Activated CD8-positive, alpha-beta memory T cell treated with anti-CD3 and anti-CD28 coated beads, Interleukin-2, amount 10 ng/mL, durations not matched to agents 7 days and 5 days (primary cell): ENCODE data around the gene RPL3. TPM values are rescaled to one million over a fixed set of nuclear protein-coding genes. Genes with fewer than 3 reads are reported as not detected.
"Not testable (repeated sequence)": the region's sequence is repeated elsewhere in the genome, so short reads cannot be mapped to it uniquely, and the experiment has no call there.

Source experiments
- ATAC-seq: fragments of 150-1000 bp; cut with Tn5 transposase; one replicate; pipeline ENCODE4 v1.10.0; 2021; ENCODE audit warnings: moderate library complexity
- CTCF ChIA-PET: fragments of 350-600 bp; sonication (Branson Sonifier 250); formaldehyde crosslinking; loops from one replicate; lab custom pipeline; 2021; ENCODE audit warnings: antibody characterized with exemption; lab: Charles Lee
- DNase-seq: peaks from one replicate; pipeline ENCODE4 v3.0.0-alpha.2; 2020
- H3K27ac Mint-ChIP-seq: one replicate; pipeline ENCODE4 v1.8.0; 2021; ENCODE audit warnings: mild to moderate bottlenecking, mixed read lengths
- H3K27me3 Mint-ChIP-seq: one replicate; pipeline ENCODE4 v1.8.0; 2021; ENCODE audit warnings: mixed read lengths
- H3K36me3 Mint-ChIP-seq: one replicate; pipeline ENCODE4 v1.8.0; 2021; ENCODE audit warnings: mild to moderate bottlenecking, mixed read lengths
- H3K4me1 Mint-ChIP-seq: one replicate; pipeline ENCODE4 v1.8.0; 2021; ENCODE audit warnings: mixed read lengths
- H3K4me3 Mint-ChIP-seq: one replicate; pipeline ENCODE4 v1.8.0; 2021; ENCODE audit warnings: mild to moderate bottlenecking, moderate library complexity, mixed read lengths
- H3K9me3 Mint-ChIP-seq: one replicate; pipeline ENCODE4 v1.8.0; 2022; ENCODE audit warnings: low read depth, mixed read lengths
- total RNA-seq, 2 experiments: library from RNA; stranded (reverse); gene quantifications; one replicate each; pipeline ENCODE4 v1.2.3, GENCODE V29; 2021

RPL3 gene
- total RNA-seq, 2 experiments from 2014 or later: 1,571 to 1,769 TPM

GRCh38 chr22:39359659-39360195 is 40.3 kb upstream of the RPL3 start:
- CTCF ChIA-PET: interaction anchor here (0.5 to 1.8 kb wide), 2 partner anchors 16 to 194 kb away, joined by 4 read pairs; no protein-coding TSS in a partner anchor
- ATAC-seq (no peak), DNase-seq (no peak)
- H3K36me3 Mint-ChIP-seq: no peaks in the 10 kb centered on the region
- H3K27me3 Mint-ChIP-seq: no peaks in the 10 kb centered on the region
- H3K4me3 Mint-ChIP-seq: no peak overlapping the region
- no peak overlapping the region for H3K27ac Mint-ChIP-seq
- no peaks in the 10 kb centered on the region for H3K9me3 Mint-ChIP-seq
- no peaks in the 10 kb centered on the region for H3K4me1 Mint-ChIP-seq

GRCh38 chr22:39358197-39358596 is 38.8 kb upstream of the RPL3 start:
- ATAC-seq, H3K9me3 Mint-ChIP-seq, H3K4me1 Mint-ChIP-seq, H3K27ac Mint-ChIP-seq, H3K27me3 Mint-ChIP-seq, H3K4me3 Mint-ChIP-seq, DNase-seq, H3K36me3 Mint-ChIP-seq: not testable (repeated sequence)
- CTCF ChIA-PET: interaction anchor here (0.5 to 1.8 kb wide), 3 partner anchors 11 to 15 kb away, joined by 3 to 4 read pairs (median 3); no protein-coding TSS in a partner anchor

GRCh38 chr22:39357110-39358108 is 38.0 kb upstream of the RPL3 start:
- CTCF ChIA-PET: interaction anchor here (0.6 kb wide), 1 partner anchor 13 kb away, joined by 3 read pairs; no protein-coding TSS in a partner anchor
- not testable (repeated sequence) for H3K27me3 Mint-ChIP-seq, H3K4me1 Mint-ChIP-seq, H3K9me3 Mint-ChIP-seq, H3K36me3 Mint-ChIP-seq, ATAC-seq, DNase-seq, H3K27ac Mint-ChIP-seq, H3K4me3 Mint-ChIP-seq

- ATAC-seq (no peak), DNase-seq (no peak)
- H3K27ac Mint-ChIP-seq: no peak overlapping the region
- no peak overlapping the region for H3K4me3 Mint-ChIP-seq
- H3K4me1 Mint-ChIP-seq: peaks cover 16% of the 10 kb centered on the region
- H3K27me3 Mint-ChIP-seq: peaks cover 5% of the 10 kb centered on the region
- no peaks in the 10 kb centered on the region for H3K9me3 Mint-ChIP-seq
- CTCF ChIA-PET: no interaction called here
- no peaks in the 10 kb centered on the region for H3K36me3 Mint-ChIP-seq
These were observed 37.0 kb upstream of the RPL3 start for GRCh38 chr22:39356464-39356863.

- H3K27me3 Mint-ChIP-seq, CTCF ChIA-PET, H3K27ac Mint-ChIP-seq, H3K9me3 Mint-ChIP-seq, DNase-seq, ATAC-seq, H3K4me3 Mint-ChIP-seq, H3K36me3 Mint-ChIP-seq: not testable (repeated sequence)
- H3K4me1 Mint-ChIP-seq: peaks cover 20% of the 10 kb centered on the region
These were observed 36.4 kb upstream of the RPL3 start for GRCh38 chr22:39355805-39356204.

GRCh38 chr22:39355080-39355479 is 35.7 kb upstream of the RPL3 start:
- Mint-ChIP-seq H3K4me1 (peaks cover 25% of the 10 kb centered on the region), H3K4me3 (no peak overlapping the region), H3K27ac (no peak overlapping the region), H3K36me3 (no peaks in the 10 kb centered on the region), H3K9me3 (no peaks in the 10 kb centered on the region), H3K27me3 (peaks cover 14% of the 10 kb centered on the region)
- ATAC-seq (no peak), DNase-seq (no peak)
- CTCF ChIA-PET: no interaction called here

- CTCF ChIA-PET: interaction anchor here (0.6 to 3.3 kb wide), 5 partner anchors 8 to 1869 kb away, joined by 3 to 16 read pairs (median 3); partner anchors contain the start of gene TAB1
- H3K4me1 Mint-ChIP-seq: peaks cover 31% of the 10 kb centered on the region
- no peaks in the 10 kb centered on the region for H3K36me3 Mint-ChIP-seq
- H3K4me3 Mint-ChIP-seq: no peak overlapping the region
- H3K27ac Mint-ChIP-seq: no peak overlapping the region
- H3K9me3 Mint-ChIP-seq: no peaks in the 10 kb centered on the region
- DNase-seq: no peak
- peaks cover 24% of the 10 kb centered on the region for H3K27me3 Mint-ChIP-seq
- no peak for ATAC-seq
These were observed 33.9 kb upstream of the RPL3 start for GRCh38 chr22:39353346-39353745.

GRCh38 chr22:39352306-39352891 is 33.0 kb upstream of the RPL3 start:
- Mint-ChIP-seq H3K27ac (peak overlapping the region; percentile 81), H3K36me3 (no peaks in the 10 kb centered on the region), H3K27me3 (peaks cover 26% of the 10 kb centered on the region), H3K9me3 (no peaks in the 10 kb centered on the region), H3K4me3 (peak overlapping the region; percentile 72), H3K4me1 (peaks cover 31% of the 10 kb centered on the region)
- CTCF ChIA-PET: interaction anchor here (1.3 to 3.3 kb wide), 6 partner anchors 9 to 181 kb away, joined by 3 to 16 read pairs (median 9); partner anchors contain the start of gene TAB1
- ATAC-seq (no peak), DNase-seq (no peak)

GRCh38 chr22:39351689-39352214 is 32.3 kb upstream of the RPL3 start:
- DNase-seq: peak; percentile 79
- Mint-ChIP-seq H3K27me3 (peaks cover 27% of the 10 kb centered on the region), H3K9me3 (no peaks in the 10 kb centered on the region), H3K27ac (peak overlapping the region; percentile 81), H3K36me3 (no peaks in the 10 kb centered on the region), H3K4me1 (peaks cover 31% of the 10 kb centered on the region), H3K4me3 (peak overlapping the region; percentile 72)
- ATAC-seq: peak; percentile 74
- CTCF ChIA-PET: interaction anchor here (1.0 to 3.3 kb wide), 8 partner anchors 9 to 181 kb away, joined by 3 to 16 read pairs (median 6); partner anchors contain the start of gene TAB1

GRCh38 chr22:39350757-39351688 is 31.6 kb upstream of the RPL3 start:
- ATAC-seq (peak; percentile 11), DNase-seq (no peak)
- H3K27ac Mint-ChIP-seq: peak overlapping the region; percentile 81
- CTCF ChIA-PET: interaction anchor here (1.0 to 3.3 kb wide), 8 partner anchors 8 to 180 kb away, joined by 3 to 16 read pairs (median 6); partner anchors contain the start of gene TAB1
- peak overlapping the region; percentile 72 for H3K4me3 Mint-ChIP-seq
- H3K4me1 Mint-ChIP-seq: peaks cover 31% of the 10 kb centered on the region
- no peaks in the 10 kb centered on the region for H3K9me3 Mint-ChIP-seq
- no peaks in the 10 kb centered on the region for H3K36me3 Mint-ChIP-seq
- H3K27me3 Mint-ChIP-seq: peaks cover 31% of the 10 kb centered on the region

- H3K4me3 Mint-ChIP-seq: peak within 1 kb of the TSS; percentile 72
- no peaks in the 10 kb centered on the region for H3K9me3 Mint-ChIP-seq
- H3K4me1 Mint-ChIP-seq: peaks cover 31% of the 10 kb centered on the region
- H3K27me3 Mint-ChIP-seq: peaks cover 31% of the 10 kb centered on the region
- ATAC-seq (peak; percentile 18), DNase-seq (no peak)
- peak within 1 kb of the TSS; percentile 81 for H3K27ac Mint-ChIP-seq
- CTCF ChIA-PET: interaction anchor here (0.6 to 1.6 kb wide), 3 partner anchors 8 to 164 kb away, joined by 3 to 6 read pairs (median 4); partner anchors contain the start of gene TAB1
- no peaks in the 10 kb centered on the region for H3K36me3 Mint-ChIP-seq
These were observed 30.7 kb upstream of the RPL3 start, which contains the start of gene SYNGR1 for GRCh38 chr22:39349967-39350726. Gene SYNGR1 (plus strand): TSS chr22:39349991. CDS start chr22:39350011, 20 bp downstream.
